ENCODE measurements around the gene VIPR2. TPM values are rescaled to one million over a fixed set of nuclear protein-coding genes. Genes with fewer than 3 reads are reported as not detected.

VIPR2 gene
- total RNA-seq, 1 experiment from 2014 or later = not detected

- peaks cover 100% of the 10 kb centered on the region for H3K27me3 ChIP-seq (ENCODE audit: insufficient read depth, low read depth)
- no TSS peak for BruUV-seq (replicated peaks)
- H3F3A ChIP-seq (ENCODE audit: insufficient read depth, low read depth) = no peaks in the 10 kb centered on the region
- H3K9me3 ChIP-seq (ENCODE audit: insufficient read depth, low read depth) = no peaks in the 10 kb centered on the region
- no peak overlapping the region for H3K4me2 ChIP-seq
- H3K79me2 ChIP-seq (ENCODE audit: low read depth) = no peaks in the 10 kb centered on the region
- CTCF ChIA-PET = no interaction called here
- POLR2A ChIA-PET (ENCODE audit: unreplicated experiment) = no interaction called here
- H2AFZ ChIP-seq = no peak overlapping the region
- DNase-seq = no peak
- H3K4me1 ChIP-seq (replicated peaks; ENCODE audit: insufficient read depth) = no peaks in the 10 kb centered on the region
- no peaks in the 10 kb centered on the region for H3K36me3 ChIP-seq (ENCODE audit: low read depth)
- no peaks in the 10 kb centered on the region for H3K9me2 ChIP-seq (ENCODE audit: insufficient read depth)
- TF ChIP-seq CTCF (conservative IDR thresholded peaks at IDR 0.05) = no peak
- TF ChIP-seq EZH2 (IDR thresholded peaks at IDR 0.05; ENCODE audit: low read depth) = no peak
- H3K27ac ChIP-seq = no peak overlapping the region
- no peak overlapping the region for H3K4me3 ChIP-seq
- intact Hi-C loops (cut with micrococcal nuclease; ENCODE audit: unreplicated experiment) = no loop called here
- H4K20me1 ChIP-seq (ENCODE audit: insufficient read depth) = no peaks in the 10 kb centered on the region; the same call in 1 of the 2 replicates
Observed at GRCh38 chr7:159071260-159071659, 73.4 kb downstream of the VIPR2 start.

GRCh38 chr7:159070431-159071148, 74.1 kb downstream of the VIPR2 start:
- DNase-seq = no peak
- intact Hi-C loops (cut with micrococcal nuclease; ENCODE audit: unreplicated experiment) = no loop called here
- no peaks in the 10 kb centered on the region for H3K9me3 ChIP-seq (ENCODE audit: insufficient read depth, low read depth)
- no peak overlapping the region for H2AFZ ChIP-seq
- H3K4me2 ChIP-seq = no peak overlapping the region
- H3K27me3 ChIP-seq (ENCODE audit: insufficient read depth, low read depth) = peaks cover 100% of the 10 kb centered on the region
- ChIA-PET CTCF (no interaction called here), POLR2A (ENCODE audit: unreplicated experiment) (no interaction called here)
- no peaks in the 10 kb centered on the region for H3F3A ChIP-seq (ENCODE audit: insufficient read depth, low read depth)
- H4K20me1 ChIP-seq (ENCODE audit: insufficient read depth) = peaks cover 1% of the 10 kb centered on the region; the same call in 1 of the 2 replicates
- H3K36me3 ChIP-seq (ENCODE audit: low read depth) = no peaks in the 10 kb centered on the region
- no peak overlapping the region for H3K4me3 ChIP-seq
- H3K79me2 ChIP-seq (ENCODE audit: low read depth) = no peaks in the 10 kb centered on the region
- no TSS peak for BruUV-seq (replicated peaks)
- no peak for TF ChIP-seq CTCF (conservative IDR thresholded peaks at IDR 0.05)
- no peak for TF ChIP-seq EZH2 (IDR thresholded peaks at IDR 0.05; ENCODE audit: low read depth)
- H3K9me2 ChIP-seq (ENCODE audit: insufficient read depth) = no peaks in the 10 kb centered on the region
- H3K4me1 ChIP-seq (replicated peaks; ENCODE audit: insufficient read depth) = no peaks in the 10 kb centered on the region
- no peak overlapping the region for H3K27ac ChIP-seq

GRCh38 chr7:159068893-159069448, 75.7 kb downstream of the VIPR2 start:
- no TSS peak for BruUV-seq (replicated peaks)
- ChIA-PET POLR2A (ENCODE audit: unreplicated experiment) (no interaction called here), CTCF (no interaction called here)

More at GRCh38 chr7:159068893-159069448, 75.7 kb downstream of the VIPR2 start:
- no peak overlapping the region for H2AFZ ChIP-seq
- H3K4me2 ChIP-seq = no peak overlapping the region
- H3K9me2 ChIP-seq (ENCODE audit: insufficient read depth) = no peaks in the 10 kb centered on the region
- DNase-seq = no peak
- H3K36me3 ChIP-seq (ENCODE audit: low read depth) = no peaks in the 10 kb centered on the region
- no peak overlapping the region for H3K4me3 ChIP-seq
- no peak overlapping the region for H3K27ac ChIP-seq
- no peaks in the 10 kb centered on the region for H3K4me1 ChIP-seq (replicated peaks; ENCODE audit: insufficient read depth)
- H3K9me3 ChIP-seq (ENCODE audit: insufficient read depth, low read depth) = no peaks in the 10 kb centered on the region
- peaks cover 8% of the 10 kb centered on the region; the same call in 1 of the 2 replicates for H4K20me1 ChIP-seq (ENCODE audit: insufficient read depth)
- H3K79me2 ChIP-seq (ENCODE audit: low read depth) = no peaks in the 10 kb centered on the region
- intact Hi-C loops (cut with micrococcal nuclease; ENCODE audit: unreplicated experiment) = no loop called here
- no peaks in the 10 kb centered on the region for H3F3A ChIP-seq (ENCODE audit: insufficient read depth, low read depth)
- TF ChIP-seq CTCF (conservative IDR thresholded peaks at IDR 0.05) = no peak
- no peak for TF ChIP-seq EZH2 (IDR thresholded peaks at IDR 0.05; ENCODE audit: low read depth)
- H3K27me3 ChIP-seq (ENCODE audit: insufficient read depth, low read depth) = peaks cover 100% of the 10 kb centered on the region
